ENCODE measurements around the gene ZFP36L2. TPM values are rescaled to one million over a fixed set of nuclear protein-coding genes. Genes with fewer than 3 reads are reported as not detected.
A peak's percentile ranks its signal among the peaks of the same experiment; 100 is the strongest.

ZFP36L2 gene
- total and polyA plus RNA-seq, 9 of the 15 experiments (the other 6 are each of a cell fraction or from before 2014, with no cell fraction given) = 4.1 to 60.6 (median 20.3) TPM

DNA sequence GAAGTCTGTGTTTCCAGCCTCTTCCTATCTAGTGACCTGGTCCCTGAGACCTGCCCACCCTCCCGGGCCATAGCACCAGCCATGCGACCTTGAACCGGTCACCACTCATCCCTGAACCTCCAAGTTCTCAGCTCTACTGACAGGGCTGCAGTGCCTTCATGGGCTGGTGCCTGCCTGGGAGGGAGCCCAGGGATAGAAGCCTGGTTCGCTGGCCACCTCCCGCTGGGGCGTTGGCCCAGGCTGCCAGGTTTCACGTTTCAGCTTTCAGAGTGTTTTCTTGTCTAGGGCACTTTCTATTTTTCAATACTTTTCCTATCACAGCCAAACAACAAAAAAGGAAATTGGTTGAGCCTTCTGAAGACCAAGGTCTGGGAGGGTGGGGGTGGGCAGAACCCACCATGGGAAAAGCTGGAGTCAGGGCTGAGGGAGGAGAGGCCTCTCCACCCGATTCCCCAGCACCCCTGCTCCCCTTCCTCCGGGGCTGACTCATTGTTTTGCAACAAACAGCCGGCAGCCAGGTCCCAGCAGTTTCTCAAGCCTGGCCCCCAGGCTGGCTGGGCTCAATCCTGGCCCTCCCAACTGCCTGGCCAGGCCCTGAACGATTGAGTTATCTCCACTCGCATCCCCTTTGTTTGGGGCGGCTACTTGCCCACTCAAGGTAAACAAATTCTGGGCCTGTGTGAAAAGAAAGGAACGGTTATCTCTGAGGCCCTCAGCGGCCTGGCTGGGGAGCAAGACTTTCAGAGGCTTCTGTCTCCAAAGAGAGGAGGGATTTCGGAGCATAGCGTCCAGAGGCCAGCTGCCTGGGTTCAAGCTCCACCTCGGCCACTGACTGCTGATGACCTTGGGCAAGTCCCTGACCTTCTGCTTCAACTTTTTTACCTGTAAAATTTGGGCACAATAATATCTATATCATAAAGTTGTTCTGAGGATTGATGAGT is 47.5 kb downstream of the ZFP36L2 start (continued):
- no peak for TF ChIP-seq TCFL5 (CRISPR knock-in tag; conservative IDR thresholded peaks at IDR 0.05)
- TF ChIP-seq KAT7 (CRISPR knock-in tag; IDR thresholded peaks at IDR 0.05; ENCODE audit: borderline replicate concordance) = no peak
- TF ChIP-seq POU5F1 (IDR thresholded peaks at IDR 0.05; ENCODE audit: borderline replicate concordance, low read depth, low read length, partially characterized antibody) = no peak
- no peak for TF ChIP-seq IFI16 (CRISPR knock-in tag; IDR thresholded peaks at IDR 0.05)
- no peak for TF ChIP-seq SNRNP70 (optimal IDR thresholded peaks at IDR 0.05; ENCODE audit: low read depth, low read length)
- no peak for TF ChIP-seq NR2C2 (CRISPR knock-in tag; IDR thresholded peaks at IDR 0.05)
- TF ChIP-seq NR2C2 (tag; IDR thresholded peaks at IDR 0.05) = peak; percentile 67
- no peak for TF ChIP-seq KHSRP (IDR thresholded peaks at IDR 0.05)
- TF ChIP-seq STAT5A (IDR thresholded peaks at IDR 0.05; ENCODE audit: borderline replicate concordance, low read length) = peak; percentile 49; the same call in 1 of the 2 replicates
- TF ChIP-seq, protein P1, sequence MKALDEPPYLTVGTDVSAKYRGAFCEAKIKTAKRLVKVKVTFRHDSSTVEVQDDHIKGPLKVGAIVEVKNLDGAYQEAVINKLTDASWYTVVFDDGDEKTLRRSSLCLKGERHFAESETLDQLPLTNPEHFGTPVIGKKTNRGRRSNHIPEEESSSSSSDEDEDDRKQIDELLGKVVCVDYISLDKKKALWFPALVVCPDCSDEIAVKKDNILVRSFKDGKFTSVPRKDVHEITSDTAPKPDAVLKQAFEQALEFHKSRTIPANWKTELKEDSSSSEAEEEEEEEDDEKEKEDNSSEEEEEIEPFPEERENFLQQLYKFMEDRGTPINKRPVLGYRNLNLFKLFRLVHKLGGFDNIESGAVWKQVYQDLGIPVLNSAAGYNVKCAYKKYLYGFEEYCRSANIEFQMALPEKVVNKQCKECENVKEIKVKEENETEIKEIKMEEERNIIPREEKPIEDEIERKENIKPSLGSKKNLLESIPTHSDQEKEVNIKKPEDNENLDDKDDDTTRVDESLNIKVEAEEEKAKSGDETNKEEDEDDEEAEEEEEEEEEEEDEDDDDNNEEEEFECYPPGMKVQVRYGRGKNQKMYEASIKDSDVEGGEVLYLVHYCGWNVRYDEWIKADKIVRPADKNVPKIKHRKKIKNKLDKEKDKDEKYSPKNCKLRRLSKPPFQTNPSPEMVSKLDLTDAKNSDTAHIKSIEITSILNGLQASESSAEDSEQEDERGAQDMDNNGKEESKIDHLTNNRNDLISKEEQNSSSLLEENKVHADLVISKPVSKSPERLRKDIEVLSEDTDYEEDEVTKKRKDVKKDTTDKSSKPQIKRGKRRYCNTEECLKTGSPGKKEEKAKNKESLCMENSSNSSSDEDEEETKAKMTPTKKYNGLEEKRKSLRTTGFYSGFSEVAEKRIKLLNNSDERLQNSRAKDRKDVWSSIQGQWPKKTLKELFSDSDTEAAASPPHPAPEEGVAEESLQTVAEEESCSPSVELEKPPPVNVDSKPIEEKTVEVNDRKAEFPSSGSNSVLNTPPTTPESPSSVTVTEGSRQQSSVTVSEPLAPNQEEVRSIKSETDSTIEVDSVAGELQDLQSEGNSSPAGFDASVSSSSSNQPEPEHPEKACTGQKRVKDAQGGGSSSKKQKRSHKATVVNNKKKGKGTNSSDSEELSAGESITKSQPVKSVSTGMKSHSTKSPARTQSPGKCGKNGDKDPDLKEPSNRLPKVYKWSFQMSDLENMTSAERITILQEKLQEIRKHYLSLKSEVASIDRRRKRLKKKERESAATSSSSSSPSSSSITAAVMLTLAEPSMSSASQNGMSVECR (CRISPR knock-in tag; IDR thresholded peaks at IDR 0.05) = no peak
- TF ChIP-seq CHD4 (IDR thresholded peaks at IDR 0.05; ENCODE audit: insufficient read depth, insufficient replicate concordance, low read depth, low read length, poor library complexity, severe bottlenecking) = no peak
- TF ChIP-seq EZH2 (IDR thresholded peaks at IDR 0.05; ENCODE audit: borderline replicate concordance, low read depth, low read length) = no peak
- peak; percentile 92 for TF ChIP-seq SMAD4 (CRISPR knock-in tag; conservative IDR thresholded peaks at IDR 0.05)
- TF ChIP-seq HCFC1 (IDR thresholded peaks at IDR 0.05; ENCODE audit: low read depth, low read length) = no peak
- TF ChIP-seq, protein P2, sequence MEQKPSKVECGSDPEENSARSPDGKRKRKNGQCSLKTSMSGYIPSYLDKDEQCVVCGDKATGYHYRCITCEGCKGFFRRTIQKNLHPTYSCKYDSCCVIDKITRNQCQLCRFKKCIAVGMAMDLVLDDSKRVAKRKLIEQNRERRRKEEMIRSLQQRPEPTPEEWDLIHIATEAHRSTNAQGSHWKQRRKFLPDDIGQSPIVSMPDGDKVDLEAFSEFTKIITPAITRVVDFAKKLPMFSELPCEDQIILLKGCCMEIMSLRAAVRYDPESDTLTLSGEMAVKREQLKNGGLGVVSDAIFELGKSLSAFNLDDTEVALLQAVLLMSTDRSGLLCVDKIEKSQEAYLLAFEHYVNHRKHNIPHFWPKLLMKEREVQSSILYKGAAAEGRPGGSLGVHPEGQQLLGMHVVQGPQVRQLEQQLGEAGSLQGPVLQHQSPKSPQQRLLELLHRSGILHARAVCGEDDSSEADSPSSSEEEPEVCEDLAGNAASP (IDR thresholded peaks at IDR 0.05) = no peak
- peak in 1 of 2 experiments; percentile 86; a peak in 2 of 4 replicates for TF ChIP-seq TBL1XR1 (IDR thresholded peaks at IDR 0.05; ENCODE audit: low read length in 2 of 2)
- no peak for TF ChIP-seq ESRRB (CRISPR knock-in tag; IDR thresholded peaks at IDR 0.05; ENCODE audit: borderline replicate concordance)
- TF ChIP-seq ZNF140 (CRISPR knock-in tag; IDR thresholded peaks at IDR 0.05) = no peak
- no peak for TF ChIP-seq MECOM (CRISPR knock-in tag; IDR thresholded peaks at IDR 0.05)
- no peak for TF ChIP-seq ZNF445 (CRISPR knock-in tag; IDR thresholded peaks at IDR 0.05; ENCODE audit: low read depth)
- no peak for TF ChIP-seq PTBP1 (IDR thresholded peaks at IDR 0.05; ENCODE audit: low read depth, low read length)
- no peak for TF ChIP-seq MED1 (CRISPR knock-in tag; IDR thresholded peaks at IDR 0.05; ENCODE audit: borderline replicate concordance)
- TF ChIP-seq ZNF23 (CRISPR knock-in tag; IDR thresholded peaks at IDR 0.05) = no peak
- TF ChIP-seq STAT5B (CRISPR knock-in tag; IDR thresholded peaks at IDR 0.05) = no peak

Measured in K562 (cell line).